ENCODE data around the gene SLC5A8. TPM values are rescaled to one million over a fixed set of nuclear protein-coding genes. Genes with fewer than 3 reads are reported as not detected.

Gene SLC5A8
- not detected for total RNA-seq

DNA sequence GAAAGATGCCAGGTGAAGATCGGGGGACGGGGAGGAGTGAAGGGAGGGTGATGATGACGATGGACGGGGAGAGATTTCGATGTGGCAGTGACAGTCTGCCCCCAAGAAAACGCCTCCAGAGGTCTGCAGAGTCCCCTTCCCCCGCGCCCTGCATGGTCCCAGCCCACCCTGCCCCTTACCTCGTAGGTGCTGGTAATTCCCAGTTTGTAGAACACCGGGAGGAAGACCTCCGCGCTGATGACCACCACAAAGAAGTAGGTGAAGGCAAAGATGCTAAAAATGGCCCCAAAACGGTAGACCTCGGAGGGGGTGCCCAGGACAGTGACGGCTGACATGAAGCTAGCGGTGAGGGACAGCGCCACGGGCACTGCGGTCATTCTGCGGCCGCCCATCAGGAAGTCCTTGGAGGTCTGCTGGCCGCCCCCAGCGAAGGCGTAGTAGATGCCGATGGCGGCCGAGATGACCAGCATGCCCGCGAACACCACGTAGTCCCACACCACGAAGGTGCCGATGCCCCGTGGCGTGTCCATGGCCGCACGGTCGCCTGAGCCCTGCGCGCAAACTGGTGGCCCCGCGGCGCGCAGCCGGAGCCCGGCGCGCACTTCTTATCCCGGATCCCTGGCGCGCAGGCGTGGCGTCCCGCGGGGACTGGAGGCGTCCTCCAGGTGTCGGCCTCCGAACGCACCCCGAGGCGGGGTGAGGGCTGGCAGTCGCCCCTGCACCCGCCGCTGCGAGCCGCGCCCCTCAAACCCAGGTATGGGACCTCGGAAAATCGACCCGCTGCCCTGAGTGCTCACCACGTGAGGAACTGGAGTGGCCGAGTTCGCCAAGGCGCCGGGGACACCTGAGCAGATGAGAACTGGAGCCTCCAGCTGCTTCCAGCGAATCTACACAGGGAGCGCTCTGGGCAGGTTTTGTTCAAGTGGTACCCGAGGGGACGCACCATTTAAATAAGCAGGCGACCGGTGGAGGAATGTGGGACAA, at the start of gene SLC5A8:
TSS of gene SLC5A8 (minus strand) at position 920 of the 984 bp plus-strand sequence. CDS start at position 530, 390 bp downstream.
- POLR2A ChIA-PET, result no interaction called here
- ATAC-seq (no peak), DNase-seq (no peak)
- H3K9me3 Mint-ChIP-seq (ENCODE audit: low read depth), result peaks cover 5% of the 10 kb centered on the region
- H3K27me3 Mint-ChIP-seq, result peaks cover 31% of the 10 kb centered on the region
- CTCF ChIA-PET, result interaction anchor here (0.6 kb wide), 1 partner anchor 629 kb away, joined by 3 read pairs; no protein-coding TSS in a partner anchor
- no peaks in the 10 kb centered on the region for H3K36me3 Mint-ChIP-seq (ENCODE audit: low read depth)
- no peak within 1 kb of the TSS for H3K27ac Mint-ChIP-seq
- intact Hi-C loops (cut with DNase I, micrococcal nuclease), result no loop called here
- no peaks in the 10 kb centered on the region for H3K4me1 Mint-ChIP-seq
- H3K4me3 Mint-ChIP-seq, result no peak within 1 kb of the TSS

GRCh38 chr12:101257357-101257756, 47.3 kb upstream of the SLC5A8 start:
- no peak for DNase-seq
- Mint-ChIP-seq H3K27me3 (peaks cover 5% of the 10 kb centered on the region), H3K4me1 (no peaks in the 10 kb centered on the region), H3K36me3 (ENCODE audit: low read depth) (no peaks in the 10 kb centered on the region), H3K4me3 (no peak overlapping the region), H3K9me3 (ENCODE audit: low read depth) (no peaks in the 10 kb centered on the region), H3K27ac (no peak overlapping the region)
- intact Hi-C loops (cut with DNase I, micrococcal nuclease), result no loop called here
- ChIA-PET POLR2A (no interaction called here), CTCF (interaction anchor here (0.6 kb wide), 1 partner anchor 331 kb away, joined by 3 read pairs; no protein-coding TSS in a partner anchor)
- no peak for ATAC-seq

DNA sequence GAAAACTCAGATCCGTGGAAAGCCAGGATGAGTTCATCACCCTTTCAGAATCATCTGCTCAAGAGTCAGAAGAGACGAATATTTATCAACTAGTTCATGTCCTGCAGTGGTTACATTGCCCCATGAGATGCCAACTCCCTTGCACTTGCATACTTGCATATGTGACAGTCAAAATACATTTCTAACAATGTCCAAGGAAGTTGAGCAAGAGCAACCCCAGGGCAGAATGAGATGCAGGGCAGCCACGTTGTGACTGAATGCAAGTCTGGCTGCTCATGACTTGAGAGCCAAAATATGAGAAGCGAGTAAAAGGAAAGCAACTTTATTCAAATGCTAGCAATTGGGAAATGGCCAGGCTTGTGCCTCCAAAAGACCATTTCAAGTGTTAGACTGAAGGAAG, 46.2 kb upstream of the SLC5A8 start:
- no peaks in the 10 kb centered on the region for H3K4me1 Mint-ChIP-seq
- no peaks in the 10 kb centered on the region for H3K9me3 Mint-ChIP-seq (ENCODE audit: low read depth)
- no peaks in the 10 kb centered on the region for H3K36me3 Mint-ChIP-seq (ENCODE audit: low read depth)
- ATAC-seq, result no peak
- intact Hi-C loops (cut with DNase I, micrococcal nuclease), result no loop called here
- H3K27me3 Mint-ChIP-seq, result peaks cover 5% of the 10 kb centered on the region
- CTCF ChIA-PET, result no interaction called here
- POLR2A ChIA-PET, result no interaction called here
- H3K27ac Mint-ChIP-seq, result no peak overlapping the region
- no peak for DNase-seq
- H3K4me3 Mint-ChIP-seq, result no peak overlapping the region

DNA sequence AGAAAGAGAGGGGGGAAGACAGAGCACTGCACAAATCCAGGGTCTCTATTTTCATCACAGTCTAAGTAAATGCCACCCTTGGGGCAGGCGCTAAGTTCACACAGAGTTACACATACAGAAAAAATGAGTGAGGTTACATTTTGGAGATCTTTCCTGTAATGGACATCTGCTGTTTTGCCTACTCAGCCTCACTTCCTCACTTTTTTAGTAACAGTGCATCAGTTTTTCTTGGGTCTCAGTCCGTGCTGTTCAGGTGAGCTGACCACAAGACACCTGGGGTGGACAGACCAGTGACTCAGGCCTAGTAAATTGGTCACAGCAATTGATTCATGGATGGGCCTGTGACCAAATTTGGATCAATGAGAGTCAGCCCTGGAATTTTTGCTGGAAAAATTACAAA, 33.6 kb upstream of the SLC5A8 start:
- no peak overlapping the region for H3K27ac Mint-ChIP-seq
- H3K4me1 Mint-ChIP-seq, result no peaks in the 10 kb centered on the region
- DNase-seq (no peak), ATAC-seq (no peak)
- no peak overlapping the region for H3K4me3 Mint-ChIP-seq
- ChIA-PET POLR2A (no interaction called here), CTCF (no interaction called here)
- intact Hi-C loops (cut with DNase I, micrococcal nuclease), result no loop called here
- peaks cover under 1% of the 10 kb centered on the region for H3K27me3 Mint-ChIP-seq
- peaks cover under 1% of the 10 kb centered on the region for H3K9me3 Mint-ChIP-seq (ENCODE audit: low read depth)
- no peaks in the 10 kb centered on the region for H3K36me3 Mint-ChIP-seq (ENCODE audit: low read depth)

DNA sequence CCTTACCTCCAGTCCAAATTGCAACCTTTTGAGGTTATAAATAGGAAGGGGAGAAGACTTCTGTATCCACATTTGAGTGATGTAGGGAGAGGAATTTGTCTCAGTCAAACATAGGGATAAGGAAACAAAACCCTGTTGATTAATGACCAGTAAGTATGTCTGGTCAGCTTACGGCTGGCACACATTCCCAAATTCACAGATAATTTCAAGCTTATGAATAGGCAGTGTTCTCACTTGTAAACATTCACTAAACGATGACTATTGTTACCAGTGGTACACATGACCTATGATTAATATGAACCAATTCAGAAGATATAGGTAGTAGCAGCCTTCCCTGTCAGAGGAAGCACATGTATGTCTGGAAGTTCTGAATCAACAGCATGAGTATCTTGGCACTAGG, 33.0 kb upstream of the SLC5A8 start:
- intact Hi-C loops (cut with DNase I, micrococcal nuclease), result no loop called here
- Mint-ChIP-seq H3K36me3 (ENCODE audit: low read depth) (no peaks in the 10 kb centered on the region), H3K27me3 (peaks cover 4% of the 10 kb centered on the region), H3K4me3 (no peak overlapping the region), H3K4me1 (no peaks in the 10 kb centered on the region), H3K27ac (no peak overlapping the region), H3K9me3 (ENCODE audit: low read depth) (peaks cover 2% of the 10 kb centered on the region)
- DNase-seq (no peak), ATAC-seq (no peak)
- POLR2A ChIA-PET, result no interaction called here
- CTCF ChIA-PET, result no interaction called here

DNA sequence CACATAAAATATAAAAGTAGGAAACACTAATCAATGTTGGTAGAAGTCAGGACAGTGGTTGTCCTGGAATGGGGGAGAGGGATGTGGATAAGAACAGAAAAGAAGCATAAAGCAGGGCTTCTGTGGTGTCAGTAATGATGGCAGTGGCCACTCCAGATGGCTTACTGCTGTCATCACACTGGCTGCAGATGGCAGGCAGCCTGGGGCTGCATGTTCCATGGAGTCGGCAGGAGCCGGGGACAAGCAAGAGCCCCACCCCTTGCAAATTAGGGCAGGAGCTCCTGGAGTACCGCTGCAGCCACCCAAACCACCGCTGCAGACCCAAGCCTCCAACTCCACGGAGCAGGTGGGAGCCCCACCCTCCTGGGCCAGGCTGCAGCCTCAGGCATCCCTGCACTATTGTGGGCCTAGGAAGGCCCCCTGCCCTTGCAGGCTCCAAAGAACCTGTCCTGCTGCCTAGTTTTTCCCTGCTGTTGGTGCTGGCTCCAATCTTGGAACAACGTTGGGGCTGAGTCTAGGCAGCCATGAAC, 28.8 kb upstream of the SLC5A8 start:
- H3K27me3 Mint-ChIP-seq, result peaks cover 4% of the 10 kb centered on the region
- no peak overlapping the region for H3K27ac Mint-ChIP-seq
- H3K36me3 Mint-ChIP-seq (ENCODE audit: low read depth), result no peaks in the 10 kb centered on the region
- intact Hi-C loops (cut with DNase I, micrococcal nuclease), result no loop called here
- DNase-seq (no peak), ATAC-seq (no peak)
- peaks cover 2% of the 10 kb centered on the region for H3K9me3 Mint-ChIP-seq (ENCODE audit: low read depth)
- ChIA-PET POLR2A (no interaction called here), CTCF (no interaction called here)
- H3K4me3 Mint-ChIP-seq, result no peak overlapping the region
- no peaks in the 10 kb centered on the region for H3K4me1 Mint-ChIP-seq

DNA sequence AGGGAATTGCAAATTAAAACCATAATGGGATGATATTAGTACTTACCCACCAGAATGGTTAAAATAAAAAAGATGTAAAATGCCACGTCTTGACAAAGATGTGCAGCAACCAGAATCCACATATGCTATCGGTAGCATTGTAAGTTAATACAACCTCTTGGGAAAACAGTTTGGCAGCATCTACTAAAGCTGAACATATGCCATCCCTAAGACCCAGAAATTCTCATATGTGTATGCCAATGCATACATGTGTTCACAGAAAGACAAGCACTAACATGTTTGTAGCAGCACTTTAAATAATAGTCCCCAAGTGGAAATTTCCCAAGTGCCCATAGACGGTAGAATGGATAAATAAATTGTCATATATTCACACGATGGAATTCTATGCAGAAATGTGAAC, 28.3 kb upstream of the SLC5A8 start:
- CTCF ChIA-PET, result no interaction called here
- POLR2A ChIA-PET, result no interaction called here
- no peaks in the 10 kb centered on the region for H3K36me3 Mint-ChIP-seq (ENCODE audit: low read depth)
- H3K9me3 Mint-ChIP-seq (ENCODE audit: low read depth), result peaks cover 2% of the 10 kb centered on the region
- no peak for ATAC-seq
- H3K4me3 Mint-ChIP-seq, result no peak overlapping the region
- intact Hi-C loops (cut with DNase I, micrococcal nuclease), result no loop called here
- no peak overlapping the region for H3K27ac Mint-ChIP-seq
- DNase-seq, result no peak
- H3K4me1 Mint-ChIP-seq, result no peaks in the 10 kb centered on the region
- H3K27me3 Mint-ChIP-seq, result peaks cover 4% of the 10 kb centered on the region

DNA sequence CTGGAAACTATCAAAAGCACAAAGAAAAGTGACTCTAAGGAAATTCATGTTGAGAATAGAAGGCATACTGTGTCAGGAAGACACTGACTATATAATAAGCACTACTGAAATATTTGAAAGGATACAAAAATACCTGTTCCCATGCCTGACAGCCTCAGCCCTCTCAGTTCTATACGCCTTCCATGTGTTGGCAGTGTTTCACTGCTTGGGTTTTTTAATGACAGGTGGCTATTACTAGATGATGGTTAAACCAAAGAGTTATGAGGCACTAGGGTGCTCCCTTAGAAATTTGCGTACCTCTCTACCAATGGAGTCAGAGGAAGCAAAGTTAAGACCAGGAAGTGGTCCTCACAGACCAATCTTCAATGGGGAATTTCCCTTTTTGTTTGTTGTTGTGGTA, 25.6 kb upstream of the SLC5A8 start:
- Mint-ChIP-seq H3K27ac (no peak overlapping the region), H3K36me3 (ENCODE audit: low read depth) (no peaks in the 10 kb centered on the region), H3K4me3 (no peak overlapping the region), H3K4me1 (no peaks in the 10 kb centered on the region), H3K27me3 (peaks cover 10% of the 10 kb centered on the region), H3K9me3 (ENCODE audit: low read depth) (peaks cover 2% of the 10 kb centered on the region)
- ChIA-PET POLR2A (no interaction called here), CTCF (no interaction called here)
- ATAC-seq (no peak), DNase-seq (no peak)
- intact Hi-C loops (cut with DNase I, micrococcal nuclease), result no loop called here

DNA sequence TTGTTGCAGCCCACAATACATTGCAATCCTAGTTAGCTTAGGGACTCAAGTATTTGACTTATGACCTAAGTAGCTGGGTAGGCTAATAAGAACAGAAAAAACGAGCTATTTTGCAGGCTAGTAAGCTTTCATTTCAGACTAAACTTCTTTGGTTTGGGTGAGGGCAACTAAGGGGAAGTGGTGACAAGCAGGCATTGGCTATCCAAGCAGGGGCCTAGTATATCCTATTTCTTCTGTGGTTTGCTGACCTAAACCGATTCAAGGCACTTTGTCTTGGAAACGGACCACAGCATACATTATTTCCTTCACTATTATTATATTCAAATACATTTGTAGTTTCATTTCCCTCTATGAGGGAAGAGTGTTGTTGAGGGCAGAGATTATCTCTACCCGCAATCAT, 21.6 kb upstream of the SLC5A8 start:
- Mint-ChIP-seq H3K27me3 (peaks cover 12% of the 10 kb centered on the region), H3K27ac (no peak overlapping the region), H3K9me3 (ENCODE audit: low read depth) (no peaks in the 10 kb centered on the region), H3K4me3 (no peak overlapping the region), H3K4me1 (no peaks in the 10 kb centered on the region), H3K36me3 (ENCODE audit: low read depth) (no peaks in the 10 kb centered on the region)
- intact Hi-C loops (cut with DNase I, micrococcal nuclease), result no loop called here
- CTCF ChIA-PET, result no interaction called here
- ATAC-seq (no peak), DNase-seq (no peak)
- POLR2A ChIA-PET, result no interaction called here

DNA sequence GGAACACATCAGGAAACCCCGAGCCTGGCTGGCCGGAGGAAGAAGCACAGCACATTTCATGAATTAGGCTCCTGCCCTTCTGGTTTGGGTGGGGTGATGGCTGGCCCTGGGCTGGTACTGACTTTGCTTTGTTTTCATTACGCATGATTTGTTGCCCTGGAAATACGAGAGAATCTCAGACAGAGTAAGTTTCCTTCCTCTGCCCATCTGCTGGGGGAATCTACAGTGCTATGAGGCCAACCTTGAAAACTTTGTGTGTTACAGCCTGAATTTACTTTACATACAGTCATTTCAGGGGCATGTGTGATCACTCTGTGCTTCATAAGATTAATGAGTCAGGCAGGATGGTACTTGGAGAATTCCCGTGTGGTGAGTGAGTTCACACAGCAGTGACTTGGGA, 20.5 kb upstream of the SLC5A8 start:
- Mint-ChIP-seq H3K4me3 (no peak overlapping the region), H3K9me3 (ENCODE audit: low read depth) (no peaks in the 10 kb centered on the region), H3K4me1 (no peaks in the 10 kb centered on the region), H3K27me3 (peaks cover 12% of the 10 kb centered on the region), H3K36me3 (ENCODE audit: low read depth) (no peaks in the 10 kb centered on the region), H3K27ac (no peak overlapping the region)
- intact Hi-C loops (cut with DNase I, micrococcal nuclease), result no loop called here
- ATAC-seq (peak; percentile 16), DNase-seq (no peak)
- CTCF ChIA-PET, result no interaction called here
- POLR2A ChIA-PET, result no interaction called here

DNA sequence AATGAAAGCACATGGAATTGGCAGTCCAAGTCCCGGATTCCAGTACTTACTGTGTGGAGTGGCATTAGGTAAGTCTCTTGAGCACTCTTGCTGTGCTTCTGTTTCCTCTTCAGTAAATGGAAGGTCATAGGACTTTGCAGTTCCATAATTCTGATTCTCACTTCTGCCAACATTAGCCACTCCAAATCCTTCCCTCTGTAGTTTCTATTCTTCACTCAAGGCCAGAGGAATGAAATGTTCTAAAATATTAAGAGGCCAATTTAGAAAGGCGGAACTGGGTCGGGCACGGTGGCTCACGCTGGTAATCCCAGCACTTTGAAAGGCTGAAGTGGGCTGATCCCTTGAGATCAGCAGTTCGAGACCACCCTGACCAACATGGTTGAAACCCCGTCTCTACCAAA, 19.8 kb upstream of the SLC5A8 start:
- Mint-ChIP-seq H3K9me3 (ENCODE audit: low read depth) (no peaks in the 10 kb centered on the region), H3K4me1 (no peaks in the 10 kb centered on the region), H3K36me3 (ENCODE audit: low read depth) (no peaks in the 10 kb centered on the region), H3K27me3 (peaks cover 12% of the 10 kb centered on the region), H3K27ac (no peak overlapping the region), H3K4me3 (no peak overlapping the region)
- ChIA-PET POLR2A (no interaction called here), CTCF (no interaction called here)
- DNase-seq (no peak), ATAC-seq (no peak)
- intact Hi-C loops (cut with DNase I, micrococcal nuclease), result no loop called here

GRCh38 chr12:101221301-101221700, 11.3 kb upstream of the SLC5A8 start:
- H3K27ac Mint-ChIP-seq, result no peak overlapping the region
- H3K4me1 Mint-ChIP-seq, result no peaks in the 10 kb centered on the region
- intact Hi-C loops (cut with DNase I, micrococcal nuclease), result no loop called here
- ChIA-PET CTCF (no interaction called here), POLR2A (no interaction called here)
- peaks cover 2% of the 10 kb centered on the region for H3K9me3 Mint-ChIP-seq (ENCODE audit: low read depth)
- peaks cover 9% of the 10 kb centered on the region for H3K27me3 Mint-ChIP-seq
- H3K36me3 Mint-ChIP-seq (ENCODE audit: low read depth), result no peaks in the 10 kb centered on the region
- ATAC-seq, result no peak
- DNase-seq, result no peak
- H3K4me3 Mint-ChIP-seq, result no peak overlapping the region
